ENCODE data around the gene GALNT18. TPM values are rescaled to one million over a fixed set of nuclear protein-coding genes. Genes with fewer than 3 reads are reported as not detected.
A peak's percentile ranks its signal among the peaks of the same experiment; 100 is the strongest.

GALNT18 gene
- total RNA-seq, 3 donors from 2014 or later (not counting 1 experiment from before 2014, with no cell fraction given): 0.18 to 0.42 (median 0.38) TPM

- no peaks in the 10 kb centered on the region for H3K36me3 Mint-ChIP-seq
- Histone ChIP-seq H3K27ac (ENCODE audit: low read length) (no peak overlapping the region), H3K36me3 (ENCODE audit: control insufficient read depth, insufficient read depth, low read length) (no peaks in the 10 kb centered on the region), H3K27me3 (ENCODE audit: control insufficient read depth, insufficient read depth, low read length) (no peaks in the 10 kb centered on the region), H3K9me3 (ENCODE audit: control insufficient read depth, insufficient read depth, low read length) (no peaks in the 10 kb centered on the region), H3K4me3 (ENCODE audit: low read length) (no peak overlapping the region), H3K4me1 (ENCODE audit: control insufficient read depth, insufficient read depth, low read length) (peaks cover 10% of the 10 kb centered on the region)
- DNase-seq (no peak), ATAC-seq (no peak)
- H3K4me1 Mint-ChIP-seq: peaks cover 25 to 50% of the 10 kb centered on the region in 2 donors
- WGBS (ENCODE audit: insufficient coverage): 91% methylated on average over 6 of the region's 7 CpGs
- no peaks in the 10 kb centered on the region for H3K27me3 Mint-ChIP-seq (ENCODE audit: low read depth in 2 of 2)
- no peaks in the 10 kb centered on the region for H3K9me3 Mint-ChIP-seq
- TF ChIP-seq, protein P1, sequence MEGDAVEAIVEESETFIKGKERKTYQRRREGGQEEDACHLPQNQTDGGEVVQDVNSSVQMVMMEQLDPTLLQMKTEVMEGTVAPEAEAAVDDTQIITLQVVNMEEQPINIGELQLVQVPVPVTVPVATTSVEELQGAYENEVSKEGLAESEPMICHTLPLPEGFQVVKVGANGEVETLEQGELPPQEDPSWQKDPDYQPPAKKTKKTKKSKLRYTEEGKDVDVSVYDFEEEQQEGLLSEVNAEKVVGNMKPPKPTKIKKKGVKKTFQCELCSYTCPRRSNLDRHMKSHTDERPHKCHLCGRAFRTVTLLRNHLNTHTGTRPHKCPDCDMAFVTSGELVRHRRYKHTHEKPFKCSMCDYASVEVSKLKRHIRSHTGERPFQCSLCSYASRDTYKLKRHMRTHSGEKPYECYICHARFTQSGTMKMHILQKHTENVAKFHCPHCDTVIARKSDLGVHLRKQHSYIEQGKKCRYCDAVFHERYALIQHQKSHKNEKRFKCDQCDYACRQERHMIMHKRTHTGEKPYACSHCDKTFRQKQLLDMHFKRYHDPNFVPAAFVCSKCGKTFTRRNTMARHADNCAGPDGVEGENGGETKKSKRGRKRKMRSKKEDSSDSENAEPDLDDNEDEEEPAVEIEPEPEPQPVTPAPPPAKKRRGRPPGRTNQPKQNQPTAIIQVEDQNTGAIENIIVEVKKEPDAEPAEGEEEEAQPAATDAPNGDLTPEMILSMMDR (IDR thresholded peaks at IDR 0.05): no peak
- intact Hi-C loops (cut with micrococcal nuclease): no loop called here
- no peak overlapping the region for H3K4me3 Mint-ChIP-seq
- H3K27ac Mint-ChIP-seq: no peak overlapping the region
Observed at GRCh38 chr11:11571893-11572292, 49.9 kb downstream of the GALNT18 start.

GRCh38 chr11:11570823-11571222 is 51.0 kb downstream of the GALNT18 start:
- DNase-seq: no peak
- Mint-ChIP-seq H3K9me3 (no peaks in the 10 kb centered on the region), H3K4me1 (peaks cover 16 to 41% of the 10 kb centered on the region in 2 donors), H3K4me3 (no peak overlapping the region), H3K27ac (no peak overlapping the region), H3K27me3 (ENCODE audit: low read depth in 2 of 2) (no peaks in the 10 kb centered on the region), H3K36me3 (no peaks in the 10 kb centered on the region)
- Histone ChIP-seq H3K36me3 (ENCODE audit: control insufficient read depth, insufficient read depth, low read length) (no peaks in the 10 kb centered on the region), H3K27ac (ENCODE audit: low read length) (no peak overlapping the region), H3K9me3 (ENCODE audit: control insufficient read depth, insufficient read depth, low read length) (no peaks in the 10 kb centered on the region), H3K27me3 (ENCODE audit: control insufficient read depth, insufficient read depth, low read length) (no peaks in the 10 kb centered on the region), H3K4me1 (ENCODE audit: control insufficient read depth, insufficient read depth, low read length) (no peaks in the 10 kb centered on the region), H3K4me3 (ENCODE audit: low read length) (no peak overlapping the region)
- intact Hi-C loops (cut with micrococcal nuclease): no loop called here
- TF ChIP-seq, protein P1 (IDR thresholded peaks at IDR 0.05): no peak
- ATAC-seq: no peak

DNA sequence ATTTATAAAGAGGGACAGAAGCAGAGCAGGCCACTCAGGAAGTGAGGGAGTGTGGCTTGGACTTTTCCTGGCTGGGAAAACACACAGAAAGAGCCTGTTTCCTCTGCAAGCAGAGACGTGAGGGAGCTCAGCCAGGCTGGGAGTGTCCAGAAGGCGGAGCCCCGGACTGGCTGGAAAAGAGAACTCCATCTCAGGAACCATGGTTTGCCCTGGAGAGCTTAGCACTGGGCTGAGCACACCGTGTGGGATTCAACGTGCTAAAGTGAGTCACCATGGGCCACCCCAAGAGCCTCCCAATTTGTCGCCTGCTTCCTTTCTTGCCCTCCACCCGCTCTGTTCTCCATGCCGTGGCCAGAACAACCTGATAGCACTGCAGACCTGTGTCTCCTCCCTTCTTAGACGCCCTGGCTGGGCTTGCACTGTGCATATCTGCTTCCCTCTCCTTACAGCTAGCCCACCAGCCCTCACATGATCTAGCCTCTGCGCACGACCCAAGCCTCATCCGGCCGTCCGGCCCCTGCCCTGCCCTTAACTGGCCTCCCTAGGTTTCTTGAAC is 51.8 kb downstream of the GALNT18 start:
- 68% methylated on average over 14 of the region's 14 CpGs for WGBS (ENCODE audit: insufficient coverage)
- Histone ChIP-seq H3K27ac (ENCODE audit: low read length) (no peak overlapping the region), H3K36me3 (ENCODE audit: control insufficient read depth, insufficient read depth, low read length) (no peaks in the 10 kb centered on the region), H3K9me3 (ENCODE audit: control insufficient read depth, insufficient read depth, low read length) (no peaks in the 10 kb centered on the region), H3K4me3 (ENCODE audit: low read length) (no peak overlapping the region), H3K4me1 (ENCODE audit: control insufficient read depth, insufficient read depth, low read length) (no peaks in the 10 kb centered on the region), H3K27me3 (ENCODE audit: control insufficient read depth, insufficient read depth, low read length) (no peaks in the 10 kb centered on the region)
- no peaks in the 10 kb centered on the region for H3K36me3 Mint-ChIP-seq
- intact Hi-C loops (cut with micrococcal nuclease): no loop called here
- no peak for DNase-seq
- no peaks in the 10 kb centered on the region for H3K9me3 Mint-ChIP-seq
- peaks cover 18 to 43% of the 10 kb centered on the region in 2 donors for H3K4me1 Mint-ChIP-seq
- TF ChIP-seq, protein P1 (IDR thresholded peaks at IDR 0.05): no peak
- peak in 2 of 3 donors; percentile 22 to 74 for ATAC-seq
- no peaks in the 10 kb centered on the region for H3K27me3 Mint-ChIP-seq (ENCODE audit: low read depth in 2 of 2)
- H3K4me3 Mint-ChIP-seq: no peak overlapping the region
- H3K27ac Mint-ChIP-seq: peak overlapping the region in 1 of 2 donors; percentile 16

DNA sequence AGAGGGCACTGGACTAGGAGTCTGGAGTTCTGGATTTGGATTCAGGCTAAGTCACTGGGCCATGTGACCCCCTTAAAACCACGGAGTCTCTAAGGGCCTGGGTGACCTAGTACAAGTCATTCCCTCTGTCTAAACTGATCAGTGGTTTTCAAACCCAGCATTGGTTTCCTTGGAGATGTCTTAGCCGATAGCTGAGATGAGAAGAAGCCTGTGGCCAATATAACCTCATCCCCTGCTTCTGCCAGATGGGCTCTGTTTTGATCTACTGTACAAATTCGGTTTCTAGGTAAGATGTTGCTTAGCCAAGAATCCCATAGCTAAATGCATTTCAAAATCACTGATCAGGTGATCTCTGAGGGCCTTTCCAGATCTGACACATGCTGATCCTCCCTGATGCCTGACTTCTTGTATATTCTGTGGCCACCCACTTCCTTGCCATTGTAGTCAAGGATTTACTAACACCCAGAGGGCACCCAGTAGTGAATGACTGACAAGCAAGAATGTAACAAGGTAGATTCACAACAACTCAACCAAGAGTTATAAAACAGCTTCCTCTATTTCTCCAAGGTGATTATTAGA is 53.1 kb downstream of the GALNT18 start:
- DNase-seq: no peak
- no peaks in the 10 kb centered on the region for H3K9me3 Mint-ChIP-seq
- no peaks in the 10 kb centered on the region for H3K4me1 ChIP-seq (ENCODE audit: control insufficient read depth, insufficient read depth, low read length)
- H3K4me3 Mint-ChIP-seq: no peak overlapping the region
- H3K27ac Mint-ChIP-seq: peak overlapping the region in 1 of 2 donors; percentile 25
- intact Hi-C loops (cut with micrococcal nuclease): no loop called here
- H3K4me1 Mint-ChIP-seq: peaks cover 18 to 43% of the 10 kb centered on the region in 2 donors
- TF ChIP-seq, protein P1 (IDR thresholded peaks at IDR 0.05): no peak
- no peak overlapping the region for H3K4me3 ChIP-seq (ENCODE audit: low read length)
- no peak overlapping the region for H3K27ac ChIP-seq (ENCODE audit: low read length)
- no peaks in the 10 kb centered on the region for H3K36me3 Mint-ChIP-seq
- WGBS (ENCODE audit: insufficient coverage): 45% methylated on average over 3 of the region's 3 CpGs
- ATAC-seq: no peak
- H3K27me3 Mint-ChIP-seq (ENCODE audit: low read depth in 2 of 2): no peaks in the 10 kb centered on the region
- no peaks in the 10 kb centered on the region for H3K27me3 ChIP-seq (ENCODE audit: control insufficient read depth, insufficient read depth, low read length)
- no peaks in the 10 kb centered on the region for H3K36me3 ChIP-seq (ENCODE audit: control insufficient read depth, insufficient read depth, low read length)
- H3K9me3 ChIP-seq (ENCODE audit: control insufficient read depth, insufficient read depth, low read length): no peaks in the 10 kb centered on the region

All from natural killer cell (primary cell).